ENCODE data around the gene OPRL1.
"Not testable (repeated sequence)": the region's sequence is repeated elsewhere in the genome, so short reads cannot be mapped to it uniquely, and the experiment has no call there.

The OPRL1 gene

DNA sequence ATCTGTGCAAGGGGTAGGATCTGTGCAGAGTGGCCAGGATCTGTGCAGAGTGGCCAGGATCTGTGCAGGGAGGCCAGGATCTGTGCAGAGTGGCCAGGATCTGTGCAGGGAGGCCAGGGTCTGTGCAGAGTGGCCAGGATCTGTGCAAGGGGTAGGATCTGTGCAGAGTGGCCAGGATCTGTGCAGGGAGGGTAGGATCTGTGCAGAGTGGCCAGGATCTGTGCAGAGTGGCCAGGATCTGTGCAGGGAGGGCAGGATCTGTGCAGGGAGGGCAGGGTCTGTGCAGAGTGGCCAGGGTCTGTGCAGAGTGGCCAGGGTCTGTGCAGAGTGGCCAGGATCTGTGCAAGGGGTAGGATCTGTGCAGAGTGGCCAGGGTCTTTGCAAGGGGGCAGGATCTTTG is 8.7 kb downstream of the OPRL1 start:
- DNase-seq = not testable (repeated sequence)

DNA sequence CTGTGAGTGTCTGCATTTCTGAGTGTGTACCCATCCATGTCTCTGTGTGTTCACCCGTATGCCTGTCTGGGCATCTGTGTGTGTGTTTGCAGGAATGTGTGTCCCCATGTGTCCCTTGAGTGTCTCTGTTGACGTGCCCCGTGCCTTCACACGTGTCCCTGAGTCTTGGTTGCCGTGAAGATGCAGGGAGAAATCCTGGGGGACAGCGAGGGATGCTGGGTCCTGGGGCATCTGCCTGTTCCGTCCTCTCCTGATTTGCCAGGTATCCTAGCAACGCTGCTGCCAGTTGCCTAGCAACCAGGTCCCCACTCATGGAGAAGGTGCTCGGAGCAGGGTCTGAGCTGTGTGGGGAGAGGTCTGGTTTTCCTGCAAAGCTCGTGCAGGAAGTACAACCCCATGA is 10.3 kb downstream of the OPRL1 start:
- DNase-seq = no peak

DNA sequence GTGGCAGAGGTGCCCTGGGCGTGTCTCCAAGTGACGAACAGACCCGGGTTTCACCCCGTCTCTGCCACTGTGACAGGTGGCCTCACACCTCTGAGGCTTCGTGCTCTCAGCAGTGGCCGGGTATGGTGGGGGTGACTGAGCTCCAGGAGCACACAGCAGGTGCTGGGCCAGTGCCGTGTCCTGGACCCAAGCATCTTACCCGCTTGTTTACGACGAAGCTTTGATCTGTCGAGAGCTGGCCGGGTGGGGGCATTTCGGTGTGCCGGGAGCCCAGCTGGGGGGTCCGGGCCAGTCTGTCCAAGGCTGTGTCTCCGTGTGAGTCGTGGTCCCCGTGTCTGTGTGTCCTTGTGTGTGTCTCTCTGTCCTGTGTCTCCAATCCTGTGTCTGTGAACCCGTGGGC is 11.5 kb downstream of the OPRL1 start:
- DNase-seq = no peak

DNA sequence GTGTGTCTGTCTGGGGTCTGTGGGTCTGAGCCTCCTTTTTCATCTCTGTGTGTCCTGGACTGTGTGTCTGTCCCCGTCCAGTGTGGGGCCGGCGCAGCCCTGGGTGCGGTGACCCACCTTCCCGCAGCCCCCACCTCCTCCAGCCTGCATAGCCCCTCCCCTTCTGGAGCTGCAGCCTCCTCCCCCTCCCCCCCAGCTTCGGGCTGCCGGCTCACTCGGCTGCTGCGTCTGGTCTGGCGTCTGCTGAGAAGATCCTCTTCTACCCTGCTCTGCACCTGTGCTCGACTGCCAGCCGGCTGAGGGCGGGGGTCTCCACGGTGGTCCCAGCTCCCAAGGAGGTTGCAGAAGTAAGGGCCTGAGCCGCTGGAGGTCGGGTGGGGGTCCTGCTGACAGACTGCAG is 11.9 kb downstream of the OPRL1 start:
- no peak for DNase-seq

DNA sequence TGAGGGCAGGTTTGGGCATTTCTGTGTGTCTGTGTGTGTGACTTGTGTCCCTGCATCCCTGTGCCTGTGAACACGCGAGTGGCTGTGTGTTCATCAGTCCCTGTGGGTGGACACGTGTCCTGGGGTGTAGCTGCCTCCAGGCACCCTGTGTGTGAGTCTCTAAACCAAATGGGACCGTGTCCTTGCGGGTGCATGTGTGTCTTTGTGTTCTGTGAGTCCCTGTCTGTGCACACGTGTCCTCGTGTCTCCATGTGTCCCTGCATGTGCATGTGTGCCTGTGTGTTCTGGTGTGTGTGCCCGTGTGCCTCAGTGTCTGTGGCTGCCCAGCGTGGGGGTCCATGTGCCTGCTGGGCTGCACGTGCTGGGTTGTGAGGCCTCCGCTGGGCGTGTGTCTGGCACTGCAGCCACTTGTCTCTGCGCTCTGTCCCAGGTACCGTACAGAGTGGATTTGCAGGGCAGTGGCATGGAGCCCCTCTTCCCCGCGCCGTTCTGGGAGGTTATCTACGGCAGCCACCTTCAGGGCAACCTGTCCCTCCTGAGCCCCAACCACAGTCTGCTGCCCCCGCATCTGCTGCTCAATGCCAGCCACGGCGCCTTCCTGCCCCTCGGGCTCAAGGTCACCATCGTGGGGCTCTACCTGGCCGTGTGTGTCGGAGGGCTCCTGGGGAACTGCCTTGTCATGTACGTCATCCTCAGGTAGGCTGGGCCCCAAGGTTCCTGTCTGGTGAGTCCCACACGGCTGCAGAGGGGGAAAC is 12.6 kb downstream of the OPRL1 start:
- no peak for DNase-seq

DNA sequence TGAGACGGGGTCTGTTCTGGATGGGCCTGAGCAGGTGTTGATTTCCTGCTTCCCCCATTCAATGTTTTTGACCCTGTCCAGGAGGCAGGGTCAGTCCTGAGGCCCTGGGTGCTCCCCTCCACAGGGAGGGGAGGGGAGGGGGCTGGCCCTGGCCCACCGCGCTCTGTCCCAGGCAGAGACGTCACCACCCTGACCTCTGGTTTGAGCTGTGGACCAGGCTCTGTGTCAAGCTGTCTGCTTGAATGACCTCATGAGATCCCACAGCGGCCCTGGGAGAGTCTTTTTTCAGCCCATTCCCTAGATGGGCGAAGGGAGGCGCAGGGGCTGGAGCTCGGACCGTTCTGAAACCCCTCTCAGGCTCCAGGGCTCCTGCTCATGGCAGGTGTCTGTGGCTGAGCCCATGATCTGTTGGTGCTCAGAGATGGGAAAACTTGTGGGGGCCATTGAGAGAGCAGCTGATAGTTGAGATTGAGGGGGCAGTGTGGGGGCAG is 13.2 kb downstream of the OPRL1 start:
- DNase-seq = no peak

GRCh38 chr20:64095455-64095854 is 15.6 kb downstream of the OPRL1 start:
- no peak for DNase-seq

DNA sequence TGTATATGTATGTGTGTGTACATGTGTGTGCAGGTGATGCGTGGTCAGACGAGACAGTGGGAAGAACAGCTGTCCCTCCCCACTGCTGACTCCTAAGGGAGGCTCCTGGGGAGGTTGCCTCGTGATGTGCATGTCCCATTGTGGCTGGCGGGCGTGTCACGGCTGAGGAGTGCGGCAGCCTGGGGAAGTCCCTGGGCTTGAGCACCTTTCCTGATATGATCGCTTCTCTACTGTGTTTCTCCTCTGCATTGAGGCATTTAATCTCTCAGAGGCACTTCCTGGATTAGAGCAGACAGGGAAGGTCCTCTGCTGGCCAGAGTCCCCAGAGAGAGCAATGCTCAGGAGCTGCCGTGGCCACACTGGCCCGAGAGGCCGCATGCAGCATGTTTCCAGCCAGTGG is 16.0 kb downstream of the OPRL1 start:
- no peak for DNase-seq

- DNase-seq = no peak
Observed at GRCh38 chr20:64096535-64096934, 16.7 kb downstream of the OPRL1 start.

- DNase-seq = no peak
Observed at GRCh38 chr20:64098471-64099013, 18.7 kb downstream of the OPRL1 start.

GRCh38 chr20:64099086-64099786 is 19.4 kb downstream of the OPRL1 start:
- DNase-seq = no peak

DNA sequence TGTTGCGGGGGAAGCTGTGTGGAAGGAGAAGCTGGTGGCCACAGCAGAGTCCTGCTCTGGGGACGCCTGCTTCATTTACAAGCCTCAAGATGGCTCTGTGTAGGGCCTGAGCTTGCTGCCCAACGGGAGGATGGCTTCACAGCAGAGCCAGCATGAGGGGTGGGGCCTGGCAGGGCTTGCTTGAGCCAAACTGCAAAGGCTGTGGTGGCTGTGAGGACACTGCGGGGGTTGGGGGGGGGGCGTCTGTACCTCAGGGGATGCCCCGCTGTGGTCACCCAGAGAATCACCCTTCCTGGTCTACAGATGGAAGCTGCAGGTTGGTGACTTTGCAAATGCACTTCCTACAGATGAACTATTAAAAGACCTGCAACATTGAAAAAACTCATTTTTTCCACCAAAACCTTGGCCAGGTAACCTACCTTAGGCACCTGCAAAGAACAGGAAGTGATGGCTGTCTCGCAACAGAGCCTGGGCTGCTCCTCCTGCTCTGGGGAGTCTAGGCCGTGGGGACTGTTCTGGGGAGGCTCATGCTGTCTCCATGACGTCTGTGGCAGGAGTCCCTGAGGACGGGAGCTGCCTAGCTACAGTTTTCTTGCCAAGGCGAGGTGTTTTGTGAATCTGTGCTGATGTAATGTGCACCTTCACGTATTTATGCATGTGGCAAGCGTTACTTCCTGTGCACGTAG is 20.1 kb downstream of the OPRL1 start:
- no peak for DNase-seq

GRCh38 chr20:64100566-64100888 is 20.6 kb downstream of the OPRL1 start:
- DNase-seq = no peak

DNA sequence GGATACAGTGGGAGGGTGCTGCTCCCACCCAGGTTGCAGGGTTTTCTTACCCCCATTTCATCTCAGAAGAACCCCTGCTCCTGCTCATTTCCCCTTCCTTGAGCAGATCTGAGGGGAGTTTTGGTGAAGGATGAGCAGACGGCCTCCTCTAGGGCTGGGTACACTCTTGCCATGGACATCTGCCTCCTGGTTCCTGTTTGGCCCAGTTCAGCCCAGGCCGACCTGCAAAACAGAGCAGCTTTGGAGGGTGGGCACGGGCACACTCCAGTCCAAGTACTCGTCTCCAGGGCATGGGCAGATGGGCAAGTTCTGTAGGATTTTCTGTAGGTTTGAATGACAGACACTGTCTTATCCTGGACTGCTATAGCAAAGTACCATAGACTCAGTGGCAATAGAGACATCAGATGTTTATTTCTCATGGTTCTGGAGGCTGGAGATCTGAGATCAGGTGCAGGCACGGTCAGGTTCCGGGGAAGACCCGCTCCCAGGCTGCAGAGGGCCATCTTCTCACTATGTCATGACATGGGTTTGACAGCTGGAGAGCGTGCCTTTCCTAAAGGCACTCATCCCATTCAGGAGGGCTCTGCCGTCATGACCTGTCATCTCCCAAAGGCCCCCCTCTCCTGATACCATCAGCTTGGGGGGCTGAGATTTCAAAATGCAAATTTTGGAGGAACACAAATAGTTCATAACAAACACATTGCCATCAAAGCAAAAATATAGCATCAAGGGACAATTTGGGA is 21.2 kb downstream of the OPRL1 start:
- no peak for DNase-seq

DNA sequence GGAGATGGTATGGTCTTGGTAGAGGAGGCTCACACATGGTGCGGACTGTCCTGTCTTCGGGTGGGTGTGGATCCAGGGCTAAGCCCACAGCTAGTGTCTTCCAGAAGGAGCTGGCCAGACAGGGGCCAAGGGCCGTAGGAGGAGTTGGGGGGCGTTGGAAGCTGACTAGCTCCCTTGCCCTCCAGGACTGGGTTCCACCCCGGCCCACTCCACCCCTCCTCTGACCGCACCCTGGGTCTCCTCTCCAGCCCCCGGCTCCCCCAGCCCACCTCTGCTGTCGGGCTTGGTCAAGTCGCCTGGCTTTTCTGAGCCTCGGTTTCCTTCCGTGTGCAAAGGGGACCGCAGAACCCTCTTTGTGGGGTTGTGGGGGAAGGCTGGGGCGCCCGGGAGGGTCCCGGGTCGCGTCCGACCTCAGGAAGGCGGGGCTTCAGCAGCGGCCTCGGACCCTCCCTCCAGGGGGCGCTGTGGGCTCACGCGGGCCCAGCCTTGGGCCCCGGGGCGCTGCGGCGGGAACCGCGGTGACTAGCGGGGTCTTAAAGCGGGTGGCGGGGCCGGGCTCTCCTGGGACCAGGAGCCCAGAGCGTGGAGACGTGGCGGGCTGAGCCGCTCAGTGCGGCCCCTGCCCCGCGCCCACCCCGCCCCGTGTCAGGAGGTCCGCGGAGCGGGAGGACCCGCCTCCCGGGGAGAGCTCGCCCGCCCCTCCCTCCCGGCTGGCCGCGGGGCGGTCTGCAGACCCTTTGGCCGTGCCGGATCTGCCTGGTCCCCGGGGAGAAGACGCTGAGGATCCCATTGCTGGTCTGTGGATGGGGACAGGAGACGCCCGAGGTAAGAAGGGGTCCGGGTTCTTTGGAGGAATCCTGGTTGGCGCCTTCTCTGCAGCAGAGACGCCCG is 22.1 kb downstream of the OPRL1 start:
- DNase-seq = peak; percentile 71

DNA sequence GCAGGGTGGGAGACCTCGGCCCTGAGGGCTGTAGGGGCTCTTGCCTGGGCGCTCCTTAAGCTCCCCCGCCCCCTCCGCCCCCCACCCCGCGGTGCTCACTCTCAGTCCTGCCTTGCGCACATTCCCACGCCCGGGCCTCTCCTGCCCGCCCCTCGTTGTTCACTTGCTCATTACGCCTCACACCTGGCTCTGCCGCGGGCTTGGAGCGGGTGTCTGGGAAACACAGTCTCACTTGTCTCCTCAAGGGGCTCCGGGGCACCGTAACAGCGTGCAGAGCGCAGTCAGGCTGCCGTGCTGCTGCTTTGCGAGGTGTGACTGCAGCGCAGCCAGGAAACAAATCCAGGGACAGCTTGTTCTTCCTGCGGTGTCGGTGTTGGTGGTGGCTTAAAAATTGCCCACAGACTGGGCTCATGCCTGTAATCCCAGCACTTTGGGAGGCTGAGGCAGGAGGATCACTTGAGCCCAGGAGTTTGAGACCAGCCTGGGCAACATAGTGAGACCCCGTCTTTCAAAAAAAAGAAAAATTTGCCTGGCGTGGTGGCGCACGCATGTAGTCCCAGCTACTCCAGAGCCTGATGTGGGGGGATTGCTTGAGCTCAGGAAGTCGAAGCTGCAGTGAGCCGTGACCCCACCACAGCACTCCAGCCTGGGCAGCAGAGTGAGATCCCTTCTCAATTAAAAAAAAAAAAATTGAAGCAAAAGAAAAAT is 22.9 kb downstream of the OPRL1 start:
- no peak for DNase-seq

DNA sequence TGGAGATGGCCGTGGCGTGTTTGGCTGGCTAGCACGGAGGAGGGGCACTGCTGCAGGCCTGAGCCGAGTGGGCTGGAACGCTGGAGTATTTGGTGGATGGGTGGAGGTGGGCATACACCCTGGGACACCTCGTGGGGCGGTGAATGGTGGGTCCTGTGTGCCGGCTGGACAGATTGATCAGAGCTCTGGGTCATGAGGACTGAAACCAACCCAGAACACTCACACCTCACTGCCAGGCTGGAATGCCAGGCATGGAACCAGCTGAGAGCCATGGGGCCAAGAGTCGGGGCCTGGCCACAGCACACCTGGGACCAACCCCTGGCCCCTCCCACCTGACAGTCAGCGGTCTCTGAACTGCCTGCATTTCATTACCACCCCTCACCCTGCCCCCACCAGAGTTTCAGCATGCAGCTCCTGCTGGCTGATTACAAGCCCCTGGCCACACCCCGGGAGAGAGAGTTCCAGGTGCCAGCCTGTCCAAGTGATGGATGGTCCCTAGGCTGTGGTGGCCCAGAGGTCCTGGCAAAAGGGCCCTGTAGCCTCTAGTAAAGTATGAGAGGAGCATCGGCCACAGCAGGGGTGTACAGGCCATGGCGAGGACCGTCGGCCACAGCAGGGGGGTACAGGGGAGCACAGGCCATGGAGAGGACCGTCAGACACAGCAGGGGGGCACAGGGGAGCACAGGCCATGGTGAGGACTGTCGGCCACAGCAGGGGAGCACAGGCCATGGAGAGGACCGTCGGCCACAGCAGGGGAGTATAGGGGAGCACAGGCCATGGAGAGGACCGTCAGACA is 24.2 kb downstream of the OPRL1 start:
- no peak for DNase-seq

- no peak for DNase-seq
Observed at GRCh38 chr20:64104667-64105451, 25.0 kb downstream of the OPRL1 start.

DNA sequence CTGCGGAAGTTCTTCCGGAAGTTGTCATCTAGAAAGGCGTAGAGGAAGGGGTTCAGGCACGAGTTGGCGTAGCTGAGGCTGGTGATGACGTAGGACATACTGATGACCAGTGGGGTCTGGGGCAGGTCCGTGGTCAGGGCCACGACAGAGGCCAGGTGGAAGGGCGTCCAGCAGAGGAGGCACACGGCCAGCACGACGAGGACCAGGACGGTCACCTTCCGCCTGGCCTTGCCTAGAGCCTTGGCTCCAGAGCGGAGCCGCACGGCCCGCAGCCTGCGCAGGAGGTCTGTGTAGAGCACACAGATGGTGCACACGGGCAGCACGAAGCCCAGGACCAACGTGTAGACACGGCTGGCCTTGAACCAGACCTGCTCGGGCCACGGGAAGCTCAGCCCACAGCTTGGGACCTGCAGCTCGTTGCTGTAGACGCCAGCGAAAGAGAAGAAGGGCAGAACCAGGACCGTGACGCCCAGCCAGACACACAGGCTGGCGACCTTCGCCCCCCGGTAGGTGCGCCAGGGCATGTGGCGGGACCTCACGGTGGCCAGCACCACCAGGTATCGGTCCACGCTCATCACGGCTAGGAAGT is 26.1 kb downstream of the OPRL1 start:
- DNase-seq = no peak

Data from stimulated activated CD4-positive, alpha-beta T cell treated with anti-CD3 and anti-CD28 coated beads, Interleukin-12 subunit alpha, Interleukin-12 subunit beta, amount 100 ng/mL, for 4 hours (primary cell).